GM18517 (cell line): ENCODE data around the gene KCNJ15.

Experiments
- ATAC-seq: cut with Tn5 transposase; IDR thresholded peaks from one replicate; pipeline ENCODE4 v1.9.1; 2021; ENCODE audit warnings: mild to moderate bottlenecking, moderate library complexity; ENCODE audit not compliant: unreplicated experiment

The KCNJ15 gene

GRCh38 chr21:38352536-38353219, 95.9 kb downstream of the KCNJ15 start:
- ATAC-seq = no peak

- no peak for ATAC-seq
These were observed 97.4 kb downstream of the KCNJ15 start for GRCh38 chr21:38354231-38354630.

GRCh38 chr21:38354746-38355145, 98.0 kb downstream of the KCNJ15 start:
- ATAC-seq = no peak

GRCh38 chr21:38355353-38355752, 98.6 kb downstream of the KCNJ15 start:
- no peak for ATAC-seq

GRCh38 chr21:38355992-38356781, 99.4 kb downstream of the KCNJ15 start:
- peak; percentile 57 for ATAC-seq
